Hepatocyte (in vitro differentiated cells): ENCODE measurements around the gene RIT1.

Experiments
- CTCF ChIP-seq: fragments of 200-600 bp; sonication (generic); IDR thresholded peaks from 2 replicates; pipeline ENCODE4 v1.5.1; 2016; ENCODE audit warnings: antibody characterized with exemption, mild to moderate bottlenecking; ENCODE audit not compliant: poor library complexity
- EZH2 ChIP-seq: fragments of 200-600 bp; sonication (generic); IDR thresholded peaks from 2 replicates; pipeline ENCODE4 v1.6.1; 2016; ENCODE audit warnings: antibody characterized with exemption, mild to moderate bottlenecking, borderline replicate concordance
- EZH2phosphoT487 ChIP-seq: fragments of 200-600 bp; sonication (generic); IDR thresholded peaks from one replicate; pipeline ENCODE4 v1.6.1; 2018; ENCODE audit warnings: antibody characterized with exemption, mild to moderate bottlenecking, low read depth, moderate library complexity; ENCODE audit not compliant: unreplicated experiment, severe bottlenecking

GRCh38 chr1:155873860-155874259 is 37.3 kb downstream of the RIT1 start:
- TF ChIP-seq CTCF (no peak), EZH2phosphoT487 (no peak), EZH2 (no peak)
